ENCODE results near the gene PDE6H. TPM values are rescaled to one million over a fixed set of nuclear protein-coding genes. Genes with fewer than 3 reads are reported as not detected.
A peak's percentile ranks its signal among the peaks of the same experiment; 100 is the strongest.

Gene PDE6H
- total and polyA plus RNA-seq, 4 experiments from 2014 or later: not detected

GRCh38 chr12:14992673-14993072 is 19.8 kb downstream of the PDE6H start:
- H3K27ac ChIP-seq (ENCODE audit: low read depth, low read length): no peak overlapping the region

GRCh38 chr12:14993117-14993516 is 20.3 kb downstream of the PDE6H start:
- Histone ChIP-seq H3K27ac (ENCODE audit: low read depth, low read length) (no peak overlapping the region), H3K27me3 (ENCODE audit: insufficient read depth, low read length) (no peaks in the 10 kb centered on the region), H3K36me3 (ENCODE audit: insufficient read depth, low read length) (no peaks in the 10 kb centered on the region), H3K9me3 (ENCODE audit: control insufficient read depth in 1 of 2, low read length in 2 of 2) (no peaks in the 10 kb centered on the region), H3K4me1 (ENCODE audit: insufficient read depth, low read length) (peaks cover 24% of the 10 kb centered on the region), H3K4me3 (ENCODE audit: low read length in 2 of 2) (no peak overlapping the region)
- POLR2A ChIA-PET (ENCODE audit: partially characterized antibody): interaction anchor here (1.1 to 4.2 kb wide), 3 partner anchors 31 to 109 kb away, joined by 3 to 40 read pairs (median 34); partner anchors contain the start of gene ARHGDIB
- Mint-ChIP-seq H3K27ac (peak overlapping the region in 3 of 7 donors; percentile 6 to 88 (median 54)), H3K4me3 (no peak overlapping the region), H3K4me1 (peaks cover 22 to 28% (median 25%) of the 10 kb centered on the region in 4 donors), H3K9me3 (peaks cover 0 to 9% (median 1%) of the 10 kb centered on the region in 8 donors), H3K36me3 (no peaks in the 10 kb centered on the region), H3K27me3 (peaks cover 0 to 2% of the 10 kb centered on the region in 2 donors)
- DNase-seq: no peak
- CTCF ChIA-PET (ENCODE audit: partially characterized antibody): interaction anchor here (1.2 to 9.4 kb wide), 5 partner anchors 48 to 228 kb away, joined by 3 to 191 read pairs (median 9); partner anchors contain the start of genes ART4, ERP27 and RERG
- intact Hi-C loops (cut with micrococcal nuclease): no loop called here

More at GRCh38 chr12:14992673-14993072, 19.8 kb downstream of the PDE6H start:
- no peaks in the 10 kb centered on the region for H3K27me3 ChIP-seq (ENCODE audit: insufficient read depth, low read length)
- H3K4me3 ChIP-seq (ENCODE audit: low read length in 2 of 2): no peak overlapping the region
- Mint-ChIP-seq H3K4me3 (no peak overlapping the region), H3K27me3 (peaks cover 0 to 2% of the 10 kb centered on the region in 2 donors), H3K36me3 (no peaks in the 10 kb centered on the region), H3K9me3 (peaks cover 0 to 9% (median 1%) of the 10 kb centered on the region in 8 donors), H3K27ac (peak overlapping the region in 3 of 7 donors; percentile 6 to 50 (median 45)), H3K4me1 (peaks cover 22 to 28% (median 25%) of the 10 kb centered on the region in 4 donors)
- ChIA-PET POLR2A (ENCODE audit: partially characterized antibody) (interaction anchor here (1.1 to 4.2 kb wide), 3 partner anchors 30 to 109 kb away, joined by 3 to 40 read pairs (median 34); partner anchors contain the start of gene ARHGDIB), CTCF (ENCODE audit: partially characterized antibody) (interaction anchor here (1.0 to 9.4 kb wide), 4 partner anchors 48 to 147 kb away, joined by 3 to 191 read pairs (median 4); partner anchors contain the start of gene ART4)
- no peaks in the 10 kb centered on the region for H3K36me3 ChIP-seq (ENCODE audit: insufficient read depth, low read length)
- DNase-seq: no peak
- intact Hi-C loops (cut with micrococcal nuclease): no loop called here
- peaks cover 24% of the 10 kb centered on the region for H3K4me1 ChIP-seq (ENCODE audit: insufficient read depth, low read length)
- H3K9me3 ChIP-seq (ENCODE audit: control insufficient read depth in 1 of 2, low read length in 2 of 2): no peaks in the 10 kb centered on the region

- CTCF ChIA-PET (ENCODE audit: partially characterized antibody): interaction anchor here (0.8 to 9.4 kb wide), 12 partner anchors 10 to 270 kb away, joined by 3 to 191 read pairs (median 12); partner anchors contain the start of genes ARHGDIB, ART4, ERP27 and RERG
- H3K36me3 ChIP-seq (ENCODE audit: insufficient read depth, low read length): no peaks in the 10 kb centered on the region
- no peaks in the 10 kb centered on the region for H3K9me3 ChIP-seq (ENCODE audit: control insufficient read depth in 1 of 2, low read length in 2 of 2)
- no peak overlapping the region for H3K27ac ChIP-seq (ENCODE audit: low read depth, low read length)
- no peak overlapping the region for H3K4me3 ChIP-seq (ENCODE audit: low read length in 2 of 2)
- Mint-ChIP-seq H3K27me3 (peaks cover 0 to 2% of the 10 kb centered on the region in 2 donors), H3K27ac (peak overlapping the region; percentile 8 to 88 (median 82)), H3K4me3 (peak overlapping the region in 2 of 8 donors; percentile 40 to 79), H3K4me1 (peaks cover 22 to 28% (median 25%) of the 10 kb centered on the region in 4 donors), H3K9me3 (peaks cover 0 to 9% (median 1%) of the 10 kb centered on the region in 8 donors), H3K36me3 (no peaks in the 10 kb centered on the region)
- intact Hi-C loops (cut with micrococcal nuclease): loop anchor here (1.0 to 2.0 kb wide), 3 partner anchors 32 to 275 kb away; partner anchors contain the start of gene ARHGDIB
- peaks cover 24% of the 10 kb centered on the region for H3K4me1 ChIP-seq (ENCODE audit: insufficient read depth, low read length)
- no peak for DNase-seq
- POLR2A ChIA-PET (ENCODE audit: partially characterized antibody): interaction anchor here (1.1 to 4.2 kb wide), 7 partner anchors 31 to 218 kb away, joined by 3 to 40 read pairs (median 5); partner anchors contain the start of genes ARHGDIB, ART4 and ERP27
- H3K27me3 ChIP-seq (ENCODE audit: insufficient read depth, low read length): peaks cover 3% of the 10 kb centered on the region
These were observed 20.9 kb downstream of the PDE6H start for GRCh38 chr12:14993537-14994266.

- H3K27me3 Mint-ChIP-seq: peaks cover 4% of the 10 kb centered on the region in 2 donors
- intact Hi-C loops (cut with micrococcal nuclease): loop anchor here (1.0 to 2.0 kb wide), 3 partner anchors 33 to 274 kb away; partner anchors contain the start of gene ARHGDIB
- no peak for DNase-seq
- no peaks in the 10 kb centered on the region for H3K9me3 ChIP-seq (ENCODE audit: control insufficient read depth in 1 of 2, low read length in 2 of 2)
- H3K4me3 Mint-ChIP-seq: peak overlapping the region in 6 of 8 donors; percentile 3 to 79 (median 60)
- ChIA-PET POLR2A (ENCODE audit: partially characterized antibody) (interaction anchor here (0.5 to 4.2 kb wide), 15 partner anchors 30 to 224 kb away, joined by 3 to 40 read pairs (median 5); partner anchors contain the start of genes ARHGDIB, ART4, C12orf60 and ERP27), CTCF (ENCODE audit: partially characterized antibody) (interaction anchor here (0.7 to 9.4 kb wide), 22 partner anchors 10 to 271 kb away, joined by 3 to 191 read pairs (median 9); partner anchors contain the start of genes ARHGDIB, ART4, ERP27 and PDE6H)
- peaks cover 24% of the 10 kb centered on the region for H3K4me1 ChIP-seq (ENCODE audit: insufficient read depth, low read length)
- peak overlapping the region; percentile 8 to 89 (median 82) for H3K27ac Mint-ChIP-seq
- no peaks in the 10 kb centered on the region for H3K36me3 ChIP-seq (ENCODE audit: insufficient read depth, low read length)
- no peaks in the 10 kb centered on the region for H3K36me3 Mint-ChIP-seq
- H3K4me1 Mint-ChIP-seq: peaks cover 22 to 28% (median 25%) of the 10 kb centered on the region in 4 donors
- H3K27me3 ChIP-seq (ENCODE audit: insufficient read depth, low read length): peaks cover 3% of the 10 kb centered on the region
- peaks cover 0 to 9% (median 1%) of the 10 kb centered on the region in 8 donors for H3K9me3 Mint-ChIP-seq
- no peak overlapping the region for H3K4me3 ChIP-seq (ENCODE audit: low read length in 2 of 2)
- no peak overlapping the region for H3K27ac ChIP-seq (ENCODE audit: low read depth, low read length)
These were observed 21.8 kb downstream of the PDE6H start for GRCh38 chr12:14994610-14995009.

- no peaks in the 10 kb centered on the region for H3K9me3 ChIP-seq (ENCODE audit: control insufficient read depth in 1 of 2, low read length in 2 of 2)
- intact Hi-C loops (cut with micrococcal nuclease): loop anchor here (1.0 to 2.0 kb wide), 6 partner anchors 151 to 366 kb away; partner anchors contain the start of gene RERG
- H3K4me3 ChIP-seq (ENCODE audit: low read length in 2 of 2): no peak overlapping the region
- no peaks in the 10 kb centered on the region for H3K36me3 Mint-ChIP-seq
- peak overlapping the region; percentile 8 to 89 (median 58) for H3K27ac Mint-ChIP-seq
- POLR2A ChIA-PET (ENCODE audit: partially characterized antibody): interaction anchor here (0.5 to 4.2 kb wide), 19 partner anchors 10 to 258 kb away, joined by 3 to 40 read pairs (median 6); partner anchors contain the start of genes ARHGDIB, ART4, C12orf60 and ERP27
- peak in 4 of 5 donors; percentile 59 to 74 (median 64) for DNase-seq
- H3K4me3 Mint-ChIP-seq: peak overlapping the region in 3 of 8 donors; percentile 47 to 65 (median 64)
- H3K27me3 Mint-ChIP-seq: peaks cover 4 to 5% of the 10 kb centered on the region in 2 donors
- peaks cover 22 to 28% (median 25%) of the 10 kb centered on the region in 4 donors for H3K4me1 Mint-ChIP-seq
- H3K9me3 Mint-ChIP-seq: peaks cover 0 to 9% (median 0%) of the 10 kb centered on the region in 8 donors
- no peaks in the 10 kb centered on the region for H3K36me3 ChIP-seq (ENCODE audit: insufficient read depth, low read length)
- CTCF ChIA-PET (ENCODE audit: partially characterized antibody): interaction anchor here (0.7 to 9.4 kb wide), 41 partner anchors 11 to 758 kb away, joined by 3 to 191 read pairs (median 5); partner anchors contain the start of genes ARHGDIB, ART4, ERP27 and PDE6H
- no peak overlapping the region for H3K27ac ChIP-seq (ENCODE audit: low read depth, low read length)
- peaks cover 24% of the 10 kb centered on the region for H3K4me1 ChIP-seq (ENCODE audit: insufficient read depth, low read length)
- peaks cover 3% of the 10 kb centered on the region for H3K27me3 ChIP-seq (ENCODE audit: insufficient read depth, low read length)
These were observed 23.0 kb downstream of the PDE6H start for GRCh38 chr12:14995583-14996425.

GRCh38 chr12:14997998-14998397 is 25.2 kb downstream of the PDE6H start:
- Histone ChIP-seq H3K9me3 (ENCODE audit: control insufficient read depth in 1 of 2, low read length in 2 of 2) (no peaks in the 10 kb centered on the region), H3K36me3 (ENCODE audit: insufficient read depth, low read length) (no peaks in the 10 kb centered on the region), H3K27ac (ENCODE audit: low read depth, low read length) (no peak overlapping the region), H3K27me3 (ENCODE audit: insufficient read depth, low read length) (peaks cover 3% of the 10 kb centered on the region), H3K4me1 (ENCODE audit: insufficient read depth, low read length) (peaks cover 24% of the 10 kb centered on the region), H3K4me3 (ENCODE audit: low read length in 2 of 2) (no peak overlapping the region)
- CTCF ChIA-PET (ENCODE audit: partially characterized antibody): interaction anchor here (0.8 to 9.4 kb wide), 2 partner anchors 53 to 152 kb away, joined by 3 to 191 read pairs; partner anchors contain the start of gene ART4
- POLR2A ChIA-PET (ENCODE audit: partially characterized antibody): no interaction called here
- intact Hi-C loops (cut with micrococcal nuclease): loop anchor here (2.0 kb wide), 1 partner anchor 223 kb away; a partner anchor contains a TSS
- H3K4me3 Mint-ChIP-seq: no peak overlapping the region
- peaks cover 10 to 12% of the 10 kb centered on the region in 2 donors for H3K27me3 Mint-ChIP-seq
- H3K27ac Mint-ChIP-seq: no peak overlapping the region
- H3K36me3 Mint-ChIP-seq: no peaks in the 10 kb centered on the region
- DNase-seq: no peak
- no peaks in the 10 kb centered on the region for H3K9me3 Mint-ChIP-seq
- H3K4me1 Mint-ChIP-seq: peaks cover 19 to 28% (median 24%) of the 10 kb centered on the region in 4 donors
